H1 (cell line): ENCODE results near the gene CCDC30.

Experiments used
- BRCA1 ChIP-seq: IDR thresholded peaks from 2 replicates; pipeline ENCODE4 v1.6.1; 2012; ENCODE audit warnings: low read depth, low read length, improper control_type of control experiment
- CREB1 ChIP-seq: IDR thresholded peaks from 2 replicates; pipeline ENCODE4 v1.6.1; 2012; ENCODE audit warnings: inconsistent platforms
- EP300 ChIP-seq, 2 experiments: IDR thresholded peaks; 1 replicate in 1 of 2; 2 replicates in 1 of 2; pipeline ENCODE4 v1.6.1; 2011 to 2012; ENCODE audit warnings: low read depth in 2 of 2, low read length in 2 of 2, mild to moderate bottlenecking in 2 of 2, borderline replicate concordance in 1 of 2, inconsistent platforms in 1 of 2, moderate library complexity in 1 of 2

DNA sequence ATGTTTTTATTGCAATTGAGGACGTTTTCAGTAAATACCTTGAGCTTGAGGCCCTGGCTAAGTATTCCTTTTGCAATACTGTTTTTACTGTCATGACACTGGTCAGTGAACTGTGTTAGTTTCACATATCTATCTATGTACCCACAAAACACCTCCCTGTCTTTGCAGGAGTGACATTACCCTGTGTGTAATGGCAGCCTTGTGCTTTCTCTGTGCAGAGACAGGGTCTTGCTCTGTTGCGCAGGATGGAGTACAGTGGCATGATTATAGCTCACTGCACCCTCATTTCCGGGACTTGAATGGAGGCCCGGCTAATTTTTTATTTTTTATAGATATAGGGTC lies 228.0 kb downstream of the CCDC30 start:
- TF ChIP-seq CREB1 = no peak
- TF ChIP-seq BRCA1 = no peak
- no peak for TF ChIP-seq EP300 (IDR thresholded peaks at IDR 0.05; ENCODE audit: borderline replicate concordance in 1 of 2, low read depth in 2 of 2, low read length in 2 of 2)
